Neutrophil (primary cell): ENCODE results near the gene ZNF689.
A peak's percentile ranks its signal among the peaks of the same experiment; 100 is the strongest.

Experiments
- H3K27ac ChIP-seq: fragments of 200-600 bp; sonication (generic); 2 replicates; pipeline ENCODE4 v1.5.1; 2016; ENCODE audit warnings: mild to moderate bottlenecking, moderate library complexity
- H3K27me3 ChIP-seq: fragments of 200-600 bp; sonication (generic); 2 replicates; pipeline ENCODE4 v1.6.0; 2016; ENCODE audit warnings: mild to moderate bottlenecking
- H3K36me3 ChIP-seq: fragments of 200-600 bp; sonication (generic); 2 replicates; pipeline ENCODE4 v1.5.1; 2017
- H3K4me1 ChIP-seq, 2 experiments: fragments of 200-600 bp in 1 of 2; sonication (generic) in 1 of 2; 1 replicate in 1 of 2; 2 replicates in 1 of 2; pipeline versions ENCODE4 v1.5.1 to v1.6.1; 2013 to 2016; ENCODE audit warnings: low read depth in 1 of 2, low read length in 1 of 2, mild to moderate bottlenecking in 1 of 2, moderate library complexity in 1 of 2; ENCODE audit not compliant: control insufficient read depth in 1 of 2, insufficient read depth in 1 of 2
- H3K4me3 ChIP-seq, 2 experiments: fragments of 200-600 bp in 1 of 2; sonication (generic) in 1 of 2; 1 replicate in 1 of 2; 2 replicates in 1 of 2; pipeline ENCODE4 v1.5.1; 2013 to 2016; ENCODE audit warnings: low read depth in 1 of 2, low read length in 1 of 2, mild to moderate bottlenecking in 1 of 2, moderate library complexity in 1 of 2
- H3K9me3 ChIP-seq: fragments of 200-600 bp; sonication (generic); 2 replicates; pipeline ENCODE4 v1.5.1; 2016
- TF ChIP-seq, protein P1 (sequence below): fragments of 200-600 bp; sonication (generic); IDR thresholded peaks from 2 replicates; pipeline ENCODE4 v1.5.1; 2016; ENCODE audit warnings: antibody characterized with exemption

ZNF689 gene

DNA sequence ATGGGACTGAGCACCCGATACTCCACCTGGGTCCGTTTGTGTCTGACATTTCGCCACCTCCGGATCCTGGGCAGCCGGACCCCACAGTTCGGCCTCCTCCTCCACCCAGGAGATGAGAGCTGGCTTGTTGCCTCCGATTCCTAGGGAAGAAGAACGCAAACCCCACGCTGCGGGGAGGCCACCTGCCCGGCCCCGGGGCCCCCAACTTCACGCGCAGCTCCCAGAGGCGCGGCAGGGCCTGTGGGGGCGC is 52.6 kb downstream of the ZNF689 start:
- TF ChIP-seq, protein P1, sequence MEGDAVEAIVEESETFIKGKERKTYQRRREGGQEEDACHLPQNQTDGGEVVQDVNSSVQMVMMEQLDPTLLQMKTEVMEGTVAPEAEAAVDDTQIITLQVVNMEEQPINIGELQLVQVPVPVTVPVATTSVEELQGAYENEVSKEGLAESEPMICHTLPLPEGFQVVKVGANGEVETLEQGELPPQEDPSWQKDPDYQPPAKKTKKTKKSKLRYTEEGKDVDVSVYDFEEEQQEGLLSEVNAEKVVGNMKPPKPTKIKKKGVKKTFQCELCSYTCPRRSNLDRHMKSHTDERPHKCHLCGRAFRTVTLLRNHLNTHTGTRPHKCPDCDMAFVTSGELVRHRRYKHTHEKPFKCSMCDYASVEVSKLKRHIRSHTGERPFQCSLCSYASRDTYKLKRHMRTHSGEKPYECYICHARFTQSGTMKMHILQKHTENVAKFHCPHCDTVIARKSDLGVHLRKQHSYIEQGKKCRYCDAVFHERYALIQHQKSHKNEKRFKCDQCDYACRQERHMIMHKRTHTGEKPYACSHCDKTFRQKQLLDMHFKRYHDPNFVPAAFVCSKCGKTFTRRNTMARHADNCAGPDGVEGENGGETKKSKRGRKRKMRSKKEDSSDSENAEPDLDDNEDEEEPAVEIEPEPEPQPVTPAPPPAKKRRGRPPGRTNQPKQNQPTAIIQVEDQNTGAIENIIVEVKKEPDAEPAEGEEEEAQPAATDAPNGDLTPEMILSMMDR = no peak

GRCh38 chr16:30556125-30556473 is 54.1 kb downstream of the ZNF689 start:
- Histone ChIP-seq H3K4me1 (peaks cover 24 to 25% of the 10 kb centered on the region in 2 experiments), H3K36me3 (peaks cover 15% of the 10 kb centered on the region), H3K4me3 (no peak overlapping the region), H3K27me3 (no peaks in the 10 kb centered on the region), H3K27ac (no peak overlapping the region), H3K9me3 (no peaks in the 10 kb centered on the region)
- TF ChIP-seq, protein P1 = no peak

More for the DNA sequence above, 52.6 kb downstream of the ZNF689 start:
- Histone ChIP-seq H3K27me3 (no peaks in the 10 kb centered on the region), H3K9me3 (no peaks in the 10 kb centered on the region), H3K4me1 (peaks cover 34 to 35% of the 10 kb centered on the region in 2 experiments), H3K4me3 (peak overlapping the region; percentile 77 to 99), H3K36me3 (peaks cover 15% of the 10 kb centered on the region), H3K27ac (peak overlapping the region; percentile 91)

DNA sequence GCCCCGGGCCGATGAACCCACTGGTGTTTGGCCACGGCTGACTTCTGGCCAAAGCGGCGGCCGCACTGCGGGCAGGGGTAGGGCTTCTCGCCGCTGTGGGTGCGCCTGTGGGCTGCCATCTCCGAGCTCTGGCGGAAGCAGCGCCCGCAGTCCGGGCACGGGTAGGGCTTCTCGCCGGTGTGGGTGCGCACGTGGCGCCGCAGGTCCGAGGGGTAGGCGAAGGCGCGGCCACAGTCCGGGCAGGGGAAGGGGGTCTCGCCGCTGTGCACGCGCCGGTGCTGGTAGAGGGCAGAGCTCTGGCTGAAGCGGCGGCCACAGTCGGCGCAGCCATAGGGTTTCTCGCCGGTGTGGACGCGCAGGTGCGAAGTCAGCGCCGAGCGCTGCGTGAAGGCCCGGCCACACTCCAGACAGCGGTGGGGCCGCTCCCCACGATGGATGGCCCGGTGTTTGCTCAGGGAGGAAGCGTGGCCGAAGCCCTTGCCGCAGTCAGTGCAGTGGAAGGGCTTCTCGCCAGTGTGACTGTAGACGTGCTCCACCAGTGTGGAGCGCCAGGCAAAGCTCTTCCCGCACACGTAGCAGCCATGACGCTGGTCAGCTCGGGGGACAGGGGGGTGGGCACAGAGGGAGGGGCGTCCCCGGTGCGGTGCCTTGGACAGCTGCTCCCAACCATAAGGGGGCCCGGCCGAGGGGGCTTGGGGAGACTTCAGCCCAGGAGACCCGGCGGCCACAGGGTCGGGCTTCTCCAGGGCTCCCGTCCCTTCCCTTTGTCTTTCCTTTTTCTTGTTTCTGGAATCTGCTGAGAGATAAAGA is 54.7 kb downstream of the ZNF689 start:
- no peaks in the 10 kb centered on the region for H3K27me3 ChIP-seq
- H3K36me3 ChIP-seq = peaks cover 15% of the 10 kb centered on the region
- H3K9me3 ChIP-seq = no peaks in the 10 kb centered on the region
- H3K4me1 ChIP-seq = peaks cover 21 to 22% of the 10 kb centered on the region in 2 experiments
- no peak overlapping the region for H3K27ac ChIP-seq
- no peak overlapping the region for H3K4me3 ChIP-seq
- TF ChIP-seq, protein P1 = no peak

GRCh38 chr16:30554557-30555314 is 55.5 kb downstream of the ZNF689 start:
- no peaks in the 10 kb centered on the region for H3K9me3 ChIP-seq
- H3K27ac ChIP-seq = no peak overlapping the region
- no peak overlapping the region for H3K4me3 ChIP-seq
- peaks cover 21 to 22% of the 10 kb centered on the region in 2 experiments for H3K4me1 ChIP-seq
- TF ChIP-seq, protein P1 = no peak
- H3K27me3 ChIP-seq = no peaks in the 10 kb centered on the region
- H3K36me3 ChIP-seq = peaks cover 15% of the 10 kb centered on the region

GRCh38 chr16:30553393-30553899 is 56.7 kb downstream of the ZNF689 start:
- Histone ChIP-seq H3K27ac (peak overlapping the region; percentile 26), H3K9me3 (no peaks in the 10 kb centered on the region), H3K4me1 (peaks cover 17% of the 10 kb centered on the region in 2 experiments), H3K27me3 (no peaks in the 10 kb centered on the region), H3K36me3 (peaks cover 15% of the 10 kb centered on the region), H3K4me3 (no peak overlapping the region)
- TF ChIP-seq, protein P1 = no peak
